HUES48 (cell line): ENCODE measurements around the gene CDC14A.

Experiments used
- H3K27ac ChIP-seq: one replicate; pipeline ENCODE4 v1.7.0; 2013; ENCODE audit warnings: low read depth, low read length, inconsistent platforms
- H3K27me3 ChIP-seq: 2 replicates; pipeline ENCODE4 v1.6.1; 2013; ENCODE audit warnings: mild to moderate bottlenecking, low read length; ENCODE audit not compliant: control insufficient read depth, insufficient read depth
- H3K36me3 ChIP-seq: 2 replicates; pipeline ENCODE4 v1.6.1; 2013; ENCODE audit warnings: low read length; ENCODE audit not compliant: control insufficient read depth, insufficient read depth
- H3K4me1 ChIP-seq: 2 replicates; pipeline ENCODE4 v1.6.1; 2013; ENCODE audit warnings: mild to moderate bottlenecking, low read length; ENCODE audit not compliant: control insufficient read depth, insufficient read depth
- H3K4me3 ChIP-seq: 2 replicates; pipeline ENCODE4 v1.5.1; 2013; ENCODE audit warnings: mild to moderate bottlenecking, low read depth, low read length
- H3K9ac ChIP-seq: 2 replicates; pipeline ENCODE4 v1.6.1; 2013; ENCODE audit warnings: mild to moderate bottlenecking, low read depth, low read length, moderate library complexity
- H3K9me3 ChIP-seq: 2 replicates; pipeline ENCODE4 v1.6.1; 2013; ENCODE audit warnings: low read length; ENCODE audit not compliant: control insufficient read depth, insufficient read depth

Gene CDC14A

DNA sequence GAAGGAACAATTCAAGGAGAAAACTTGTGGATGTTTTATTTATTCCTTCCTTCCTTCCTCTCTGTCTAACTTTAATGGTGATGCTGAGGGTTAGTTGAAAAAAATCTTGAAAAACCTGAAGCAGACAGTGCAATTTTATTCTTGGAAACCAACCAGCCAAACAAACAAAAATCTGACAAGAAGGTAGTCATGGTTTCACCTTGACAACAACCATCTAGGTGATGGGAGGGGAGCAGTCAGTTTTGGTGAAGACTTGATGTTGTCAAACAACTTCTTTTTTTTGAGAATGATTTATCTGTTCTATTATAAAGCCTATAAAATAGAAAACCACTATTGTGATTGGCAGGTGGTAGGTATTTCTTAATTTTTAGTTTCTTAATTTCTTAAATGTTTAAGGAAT is 93.3 kb downstream of the CDC14A start:
- H3K4me1 ChIP-seq = no peaks in the 10 kb centered on the region; the same call in 1 of the 2 replicates
- H3K9ac ChIP-seq = no peak overlapping the region
- no peak overlapping the region for H3K4me3 ChIP-seq
- H3K27ac ChIP-seq = no peak overlapping the region
- H3K9me3 ChIP-seq = no peaks in the 10 kb centered on the region
- no peaks in the 10 kb centered on the region for H3K27me3 ChIP-seq
- peaks cover 4% of the 10 kb centered on the region; the same call in 1 of the 2 replicates for H3K36me3 ChIP-seq

DNA sequence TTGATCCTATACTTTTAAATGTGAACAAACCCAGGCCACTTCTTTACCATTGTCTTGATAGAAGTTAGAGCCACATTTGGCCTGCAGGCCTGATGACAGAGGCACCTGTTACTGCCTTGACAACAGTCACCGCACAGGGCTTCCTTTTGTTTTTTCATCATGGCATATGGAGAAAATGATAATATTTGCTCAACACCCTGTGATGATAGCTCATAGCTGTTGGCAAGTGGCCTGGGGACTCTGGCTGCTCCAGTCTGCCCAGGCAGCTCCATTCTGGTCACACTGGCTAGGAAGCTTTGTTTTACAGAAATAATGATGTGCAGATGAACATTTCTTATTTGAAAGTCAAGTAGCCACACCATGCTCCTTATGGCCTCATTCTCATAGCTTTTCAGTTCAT is 96.1 kb downstream of the CDC14A start:
- Histone ChIP-seq H3K27ac (no peak overlapping the region), H3K9me3 (no peaks in the 10 kb centered on the region), H3K4me1 (no peaks in the 10 kb centered on the region)

DNA sequence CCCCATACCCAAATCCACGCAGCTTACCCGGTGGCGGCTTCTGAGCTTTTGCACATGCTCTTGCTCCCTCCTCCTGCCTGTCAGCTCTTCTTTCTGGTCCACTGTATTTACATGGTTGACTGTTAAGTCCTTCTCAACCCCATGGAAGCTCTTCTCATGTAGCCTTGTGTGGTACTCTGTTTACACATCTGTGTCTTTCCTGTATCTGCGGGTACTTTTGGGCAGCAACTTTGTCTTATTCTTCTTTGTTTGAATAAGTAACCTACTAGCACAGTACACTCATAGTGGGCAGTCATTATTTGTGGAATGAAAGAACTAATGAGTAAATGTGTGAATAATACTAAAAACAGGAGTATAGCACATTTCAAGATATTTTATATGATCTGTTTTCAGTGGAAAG is 97.2 kb downstream of the CDC14A start:
- no peaks in the 10 kb centered on the region for H3K27me3 ChIP-seq
- H3K27ac ChIP-seq = no peak overlapping the region
- H3K4me3 ChIP-seq = no peak overlapping the region
- H3K36me3 ChIP-seq = peaks cover 4% of the 10 kb centered on the region; the same call in 1 of the 2 replicates
- H3K9me3 ChIP-seq = no peaks in the 10 kb centered on the region
- H3K9ac ChIP-seq = no peak overlapping the region
- H3K4me1 ChIP-seq = no peaks in the 10 kb centered on the region

More for the DNA sequence above, 96.1 kb downstream of the CDC14A start:
- Histone ChIP-seq H3K9ac (no peak overlapping the region), H3K27me3 (no peaks in the 10 kb centered on the region), H3K36me3 (peaks cover 4% of the 10 kb centered on the region; the same call in 1 of the 2 replicates), H3K4me3 (no peak overlapping the region)

DNA sequence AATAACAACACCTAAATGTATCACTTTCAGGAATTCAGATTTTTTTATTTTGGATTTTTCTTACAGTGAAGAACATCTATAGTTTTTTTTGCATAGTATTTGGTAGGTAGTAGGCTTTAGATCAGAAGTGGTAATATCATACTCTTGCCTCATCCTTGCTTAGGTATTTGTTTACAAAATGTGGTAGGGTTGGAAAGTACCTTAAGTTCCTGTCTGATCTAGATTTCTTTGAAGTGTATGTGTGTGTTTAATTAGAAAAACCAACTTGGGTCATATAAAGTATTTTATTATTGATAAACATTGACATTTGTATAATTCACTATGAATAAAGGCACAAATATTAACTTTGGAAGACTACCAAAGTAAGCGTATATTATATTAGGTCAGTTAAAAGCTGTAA is 100.3 kb downstream of the CDC14A start:
- H3K4me1 ChIP-seq = no peaks in the 10 kb centered on the region
- H3K9ac ChIP-seq = no peak overlapping the region
- no peaks in the 10 kb centered on the region for H3K27me3 ChIP-seq
- H3K27ac ChIP-seq = no peak overlapping the region
- no peak overlapping the region for H3K4me3 ChIP-seq
- no peaks in the 10 kb centered on the region for H3K9me3 ChIP-seq
- H3K36me3 ChIP-seq = peaks cover 4% of the 10 kb centered on the region; the same call in 1 of the 2 replicates

DNA sequence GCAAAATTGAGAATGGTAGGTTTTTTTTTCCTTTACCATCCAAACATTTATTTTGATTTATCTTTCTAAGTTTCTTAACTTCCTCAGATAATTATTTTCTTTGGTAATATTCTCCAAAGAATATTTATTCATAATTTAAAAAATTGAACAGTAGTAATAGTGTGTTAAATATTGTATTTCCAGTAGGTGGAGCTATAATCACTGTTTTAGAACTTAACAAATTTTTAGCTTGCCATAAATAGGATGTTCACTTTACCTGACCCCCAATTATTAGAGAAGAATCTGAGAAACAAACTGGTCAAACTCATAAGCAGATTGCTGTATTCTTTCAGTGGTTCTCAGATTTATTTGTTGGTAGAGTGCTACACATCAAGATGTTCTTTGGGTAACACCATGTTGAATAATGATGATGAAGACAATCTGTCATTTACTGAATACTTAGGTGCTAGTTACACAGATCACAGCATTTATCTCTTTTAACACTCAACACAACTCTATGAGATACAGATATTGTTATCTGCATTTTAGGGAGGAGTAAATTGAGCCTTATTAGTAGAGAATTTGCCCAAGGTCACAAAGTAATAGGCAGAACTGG is 103.3 kb downstream of the CDC14A start:
- H3K27ac ChIP-seq = no peak overlapping the region
- H3K4me1 ChIP-seq = peaks cover 15% of the 10 kb centered on the region
- H3K27me3 ChIP-seq = no peaks in the 10 kb centered on the region
- H3K9ac ChIP-seq = no peak overlapping the region
- no peaks in the 10 kb centered on the region for H3K9me3 ChIP-seq
- no peaks in the 10 kb centered on the region for H3K36me3 ChIP-seq
- H3K4me3 ChIP-seq = no peak overlapping the region

DNA sequence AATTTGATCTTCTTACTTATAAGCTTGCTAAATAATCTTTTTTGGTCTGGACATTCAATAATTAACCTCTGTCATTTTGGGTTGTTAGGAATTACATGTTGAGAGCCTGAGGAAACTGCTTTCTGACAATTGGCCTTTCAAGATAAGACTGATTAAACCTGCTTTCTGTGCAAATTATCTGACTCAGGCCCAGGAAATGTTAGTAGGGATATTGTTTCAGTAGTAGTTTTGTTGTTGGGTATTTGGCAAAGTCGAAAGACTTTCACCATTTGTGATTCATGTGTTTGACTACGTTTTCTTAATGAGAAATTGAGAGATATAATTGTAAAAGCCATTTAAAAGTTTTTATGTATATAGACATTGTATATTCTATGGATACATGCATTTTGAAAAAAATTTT is 104.6 kb downstream of the CDC14A start:
- Histone ChIP-seq H3K27ac (no peak overlapping the region), H3K9ac (no peak overlapping the region), H3K27me3 (no peaks in the 10 kb centered on the region), H3K36me3 (no peaks in the 10 kb centered on the region), H3K4me3 (no peak overlapping the region), H3K4me1 (peaks cover 25% of the 10 kb centered on the region), H3K9me3 (no peaks in the 10 kb centered on the region)

DNA sequence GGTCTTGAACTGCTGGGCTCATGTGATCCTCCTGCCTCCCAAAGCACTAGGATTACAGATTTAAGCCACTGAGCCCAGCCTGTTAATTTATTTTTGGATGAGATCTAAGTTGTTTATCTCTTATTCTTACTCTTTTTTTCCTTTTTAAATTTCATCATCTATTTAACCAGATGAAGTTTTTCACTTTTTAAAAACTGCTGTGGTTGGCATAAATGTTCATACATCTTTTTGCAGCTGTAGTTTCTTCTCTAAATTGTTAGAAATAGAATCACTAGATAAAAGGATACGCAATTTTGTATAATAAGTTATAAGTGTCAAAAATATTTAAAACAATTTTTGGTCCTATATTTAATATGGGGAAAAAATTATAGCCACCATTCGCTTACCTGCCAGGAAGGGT is 105.4 kb downstream of the CDC14A start:
- Histone ChIP-seq H3K36me3 (no peaks in the 10 kb centered on the region), H3K9ac (no peak overlapping the region), H3K4me3 (no peak overlapping the region), H3K27me3 (no peaks in the 10 kb centered on the region), H3K4me1 (peaks cover 33% of the 10 kb centered on the region), H3K9me3 (no peaks in the 10 kb centered on the region), H3K27ac (no peak overlapping the region)

DNA sequence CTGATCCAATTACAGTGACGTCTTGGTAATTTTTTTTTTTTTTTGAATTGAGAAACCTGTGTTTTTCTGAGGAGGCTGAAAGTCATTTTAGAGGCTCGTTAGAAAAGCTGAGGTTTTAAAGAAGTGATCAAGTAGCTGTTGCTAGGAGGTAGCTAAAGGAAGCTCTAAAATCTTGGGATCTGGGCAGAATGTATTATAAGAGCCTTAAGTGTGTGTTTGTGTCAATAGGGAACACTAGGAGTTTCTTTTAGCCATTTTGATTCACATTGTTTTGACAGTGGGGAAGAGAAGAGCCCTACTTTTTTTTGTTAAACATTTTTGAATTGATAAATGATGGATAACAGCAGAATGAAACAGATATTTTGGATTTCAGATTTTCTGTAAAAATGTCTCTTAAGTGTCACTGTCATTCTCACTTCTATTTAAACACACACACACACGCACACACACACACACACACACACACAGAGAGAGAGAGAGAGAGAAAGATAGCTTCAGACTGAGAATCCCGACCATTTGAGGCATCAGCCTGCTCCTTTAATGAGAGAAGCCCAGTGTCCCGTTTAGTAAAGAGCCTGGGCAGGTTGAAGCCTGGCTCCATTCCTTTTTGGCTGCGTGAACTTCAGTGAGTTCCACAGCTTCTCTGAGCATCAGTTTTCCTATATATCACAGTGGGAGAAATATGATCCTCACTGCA is 106.5 kb downstream of the CDC14A start:
- H3K9ac ChIP-seq = no peak overlapping the region
- H3K9me3 ChIP-seq = no peaks in the 10 kb centered on the region
- no peaks in the 10 kb centered on the region for H3K27me3 ChIP-seq
- H3K36me3 ChIP-seq = no peaks in the 10 kb centered on the region
- H3K4me3 ChIP-seq = no peak overlapping the region
- H3K27ac ChIP-seq = peak overlapping the region; percentile 38
- H3K4me1 ChIP-seq = peaks cover 43% of the 10 kb centered on the region

DNA sequence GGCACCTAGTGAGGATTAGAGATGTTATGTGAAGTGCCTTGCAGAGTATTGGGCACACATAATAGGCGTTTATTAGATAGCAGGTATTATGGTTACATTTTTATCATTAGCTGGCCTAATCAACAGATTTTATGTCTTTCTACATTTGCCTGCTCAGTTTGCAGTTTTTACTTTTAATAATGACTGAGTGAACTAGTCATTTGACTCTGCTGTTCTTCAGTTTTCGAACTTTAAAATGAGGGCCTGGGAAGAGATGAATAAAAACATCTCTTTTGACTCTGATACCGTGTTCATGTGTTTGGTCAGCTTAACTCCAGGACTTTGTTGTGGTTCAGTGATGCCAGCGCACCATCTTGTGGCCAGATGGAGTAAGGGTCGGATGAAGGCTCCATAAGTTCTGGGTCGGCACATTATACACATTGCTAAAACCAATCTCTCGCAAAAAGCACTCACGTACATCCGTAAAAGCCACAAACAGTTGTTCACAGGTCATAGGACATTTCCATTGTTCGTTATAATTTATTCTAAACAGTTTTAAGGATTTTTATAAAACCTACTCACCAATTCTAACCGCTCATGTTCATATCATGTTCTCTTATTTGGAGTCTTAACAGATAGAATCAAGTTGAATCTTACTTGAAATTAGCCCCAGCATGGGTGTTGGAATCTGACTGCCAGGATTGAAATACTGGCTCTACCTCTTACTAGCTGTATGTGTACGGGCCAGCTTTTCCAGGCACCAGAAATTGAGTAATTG is 107.2 kb downstream of the CDC14A start:
- Histone ChIP-seq H3K27me3 (no peaks in the 10 kb centered on the region), H3K4me1 (peaks cover 48% of the 10 kb centered on the region), H3K36me3 (no peaks in the 10 kb centered on the region), H3K9me3 (no peaks in the 10 kb centered on the region), H3K9ac (no peak overlapping the region), H3K4me3 (no peak overlapping the region), H3K27ac (peak overlapping the region; percentile 38)

DNA sequence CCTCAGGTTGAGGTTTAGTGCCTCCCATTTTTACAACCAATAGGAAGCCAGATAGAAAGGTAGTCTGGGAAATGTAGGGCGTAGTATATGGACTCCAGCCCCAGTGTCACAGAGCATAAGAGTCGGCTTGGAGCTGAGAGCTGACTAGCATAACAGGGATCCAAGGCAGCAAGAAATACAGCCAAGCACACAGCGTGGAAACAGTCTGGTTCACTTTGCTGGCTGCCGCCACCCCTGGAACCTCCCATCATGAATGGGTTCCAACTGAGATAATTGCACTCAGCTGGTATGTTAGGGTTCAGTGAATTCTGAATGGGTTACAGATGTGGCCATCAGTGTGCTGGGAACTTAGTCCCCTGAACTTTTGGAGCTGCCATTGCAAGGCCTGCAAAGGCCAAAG is 108.9 kb downstream of the CDC14A start:
- peak overlapping the region; percentile 70 for H3K27ac ChIP-seq
- no peaks in the 10 kb centered on the region for H3K27me3 ChIP-seq
- H3K4me3 ChIP-seq = no peak overlapping the region
- no peaks in the 10 kb centered on the region for H3K9me3 ChIP-seq
- H3K36me3 ChIP-seq = no peaks in the 10 kb centered on the region
- H3K4me1 ChIP-seq = peaks cover 48% of the 10 kb centered on the region
- no peak overlapping the region for H3K9ac ChIP-seq
